ENCODE results near the gene TCF7.

Gene TCF7

GRCh38 chr5:134114886-134115805, 665 bp downstream of the TCF7 start:
- DNase-seq, result peak; percentile 78 to 82

DNA sequence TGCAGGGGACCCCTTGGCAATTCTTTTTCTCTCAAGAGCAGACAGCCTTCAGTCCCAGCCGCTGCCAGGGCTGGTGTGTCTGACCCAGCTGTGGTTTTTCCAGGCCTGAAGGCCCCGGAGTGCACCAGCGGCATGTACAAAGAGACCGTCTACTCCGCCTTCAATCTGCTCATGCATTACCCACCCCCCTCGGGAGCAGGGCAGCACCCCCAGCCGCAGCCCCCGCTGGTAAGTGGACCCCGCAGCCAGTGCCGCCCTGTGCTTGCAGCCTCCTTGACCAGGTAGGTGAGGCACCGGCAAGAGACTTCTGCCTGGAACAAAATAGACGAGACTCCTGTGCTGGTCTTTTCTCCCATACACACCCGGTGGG, 1.3 kb downstream of the TCF7 start:
- no peak for DNase-seq

DNA sequence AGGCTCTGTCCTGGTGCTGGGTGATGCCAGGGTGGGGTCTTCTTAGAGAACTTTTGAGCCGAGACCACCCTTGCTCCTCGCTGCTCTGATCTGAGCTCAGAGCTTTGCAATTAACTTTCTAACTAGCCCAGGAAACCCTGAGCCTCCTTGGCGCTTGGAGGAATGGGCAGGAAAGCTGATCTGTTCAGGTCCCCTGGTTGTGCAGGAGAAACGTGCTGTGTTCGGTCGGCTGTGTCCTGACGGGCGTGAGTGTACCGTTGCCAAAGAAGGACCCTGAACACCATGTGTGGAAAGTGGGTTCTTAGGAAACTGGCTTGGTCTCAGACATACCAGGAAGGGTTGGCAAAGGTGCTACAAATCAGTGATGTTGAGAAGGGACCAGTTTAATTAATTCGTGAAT, 1.8 kb downstream of the TCF7 start:
- no peak for DNase-seq

GRCh38 chr5:134116789-134117761, 2.6 kb downstream of the TCF7 start:
- DNase-seq, result no peak

DNA sequence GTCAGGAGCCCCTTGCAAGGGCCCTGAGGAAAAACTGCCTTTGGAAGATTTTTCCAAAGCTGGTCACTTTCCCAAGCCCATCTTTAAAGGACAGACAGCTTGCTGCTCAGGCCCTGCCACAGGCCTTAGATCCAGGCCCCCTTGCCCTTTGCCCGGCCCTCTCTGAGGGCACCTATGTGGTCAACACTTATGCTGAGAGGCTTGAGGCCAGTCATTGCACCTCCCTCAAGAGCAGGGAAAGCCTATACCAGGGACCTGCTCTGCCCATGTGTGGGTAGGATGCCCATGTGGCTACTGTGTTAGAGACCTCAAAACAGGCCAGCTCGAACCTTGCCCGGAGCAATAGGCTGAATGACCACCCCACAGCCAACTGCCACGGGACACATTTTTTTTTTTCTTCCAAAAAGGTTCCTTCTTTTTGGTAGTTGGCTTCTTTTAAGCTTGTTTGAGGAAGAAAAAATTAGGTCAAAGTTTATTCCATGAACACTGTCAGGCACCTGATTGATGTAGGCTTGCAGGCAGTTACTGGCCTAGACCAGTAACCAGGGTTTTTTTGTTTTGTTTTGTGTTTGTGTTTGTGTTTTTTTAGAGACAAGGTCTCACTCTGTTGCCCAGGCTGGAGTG, 3.8 kb downstream of the TCF7 start:
- no peak for DNase-seq

GRCh38 chr5:134119720-134120119, 5.2 kb downstream of the TCF7 start:
- DNase-seq, result no peak

DNA sequence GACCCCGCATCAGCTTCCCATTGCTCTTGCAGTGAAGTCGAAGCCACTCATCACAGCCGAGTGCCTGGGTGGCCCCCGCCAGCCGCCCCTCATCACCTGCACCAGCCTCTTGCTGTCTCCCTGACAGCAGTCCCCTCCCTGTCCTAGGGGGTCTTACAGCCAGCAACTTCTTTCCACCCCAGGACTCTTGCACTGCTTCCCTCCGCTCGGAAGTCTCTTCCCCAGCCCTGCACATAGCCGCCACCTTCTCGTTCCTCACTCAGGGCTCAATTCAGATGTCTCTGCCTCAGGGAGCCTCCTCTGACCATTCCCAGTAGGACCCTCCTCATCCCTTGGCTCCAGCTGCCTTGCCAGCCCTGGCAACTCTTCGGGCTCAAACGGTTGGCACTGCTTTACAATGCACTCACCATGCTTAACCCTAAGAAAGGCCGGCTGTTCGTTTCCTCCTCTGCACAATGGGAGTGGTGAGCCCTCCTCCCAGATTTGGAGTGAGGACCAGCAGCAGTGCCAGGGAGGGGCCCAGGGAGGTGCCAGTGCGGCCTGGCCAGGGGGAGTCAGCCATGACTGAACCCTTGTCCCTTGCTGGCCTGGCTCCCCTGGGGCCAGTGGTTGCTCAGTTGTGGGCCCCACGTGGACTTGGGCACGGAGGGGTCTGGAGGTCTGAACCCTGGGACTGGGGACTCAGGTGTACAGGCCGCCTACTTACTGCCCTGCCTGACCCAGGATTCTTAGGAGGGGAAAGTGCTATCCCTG, 6.1 kb downstream of the TCF7 start:
- no peak for DNase-seq

GRCh38 chr5:134122530-134122929, 8.0 kb downstream of the TCF7 start:
- no peak for DNase-seq

DNA sequence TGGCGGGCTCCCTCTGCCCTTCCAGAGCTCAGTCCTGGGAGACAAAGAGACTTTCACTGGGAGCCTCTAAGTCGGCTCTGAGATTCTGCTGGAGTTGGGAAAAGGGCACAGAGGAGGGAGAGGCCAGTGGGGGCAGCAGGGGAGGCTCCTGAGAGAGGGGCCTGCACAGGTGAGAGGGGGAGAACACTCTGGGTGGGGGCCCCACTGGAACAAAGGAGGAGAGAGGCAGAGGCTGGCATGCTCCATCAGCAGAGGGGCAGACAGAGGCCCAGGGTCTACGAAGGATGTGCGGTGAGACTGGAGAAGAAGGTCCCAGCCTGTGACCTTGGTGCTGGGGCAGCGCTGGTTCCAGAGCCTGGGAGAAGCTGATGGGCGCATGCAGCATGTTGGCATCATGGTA, 8.9 kb downstream of the TCF7 start:
- DNase-seq, result no peak

DNA sequence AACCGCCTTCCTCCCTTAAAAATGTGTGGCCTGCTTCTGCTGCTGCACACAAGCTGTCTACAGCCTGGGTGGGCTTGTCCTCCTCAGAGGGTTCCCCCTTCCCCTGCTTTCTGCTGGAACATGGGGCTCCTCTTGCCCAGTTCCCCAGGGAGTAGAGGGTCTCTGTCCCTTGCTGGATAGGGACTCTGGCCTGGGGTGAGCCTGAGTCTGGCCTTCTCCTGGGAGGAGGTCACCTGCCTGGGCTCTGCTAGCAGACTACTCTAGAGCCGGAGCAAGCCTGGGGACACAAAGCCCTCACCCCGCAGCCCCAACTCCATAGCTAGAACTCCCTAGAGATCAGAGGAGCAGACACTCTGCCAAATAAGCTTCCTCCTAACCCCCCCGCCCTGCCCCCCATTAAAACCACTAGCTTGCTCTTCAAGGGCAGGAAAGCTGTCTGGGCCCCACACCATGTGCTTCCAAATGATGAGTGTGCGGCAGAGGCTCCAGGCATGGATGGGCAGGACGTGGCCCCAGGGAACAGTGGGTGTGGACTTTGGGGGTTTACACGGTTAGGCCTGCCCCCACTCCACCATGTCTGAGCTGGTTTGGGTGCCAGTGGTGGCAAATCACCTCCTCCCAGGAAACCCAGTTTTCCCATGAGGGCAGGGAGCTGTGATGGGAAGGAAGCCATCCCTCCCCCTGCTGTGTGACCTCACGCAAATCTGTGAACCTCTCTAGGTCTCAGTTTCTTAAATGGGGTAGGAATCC, 10.0 kb downstream of the TCF7 start:
- DNase-seq, result peak in 1 of 2 experiments; percentile 39

DNA sequence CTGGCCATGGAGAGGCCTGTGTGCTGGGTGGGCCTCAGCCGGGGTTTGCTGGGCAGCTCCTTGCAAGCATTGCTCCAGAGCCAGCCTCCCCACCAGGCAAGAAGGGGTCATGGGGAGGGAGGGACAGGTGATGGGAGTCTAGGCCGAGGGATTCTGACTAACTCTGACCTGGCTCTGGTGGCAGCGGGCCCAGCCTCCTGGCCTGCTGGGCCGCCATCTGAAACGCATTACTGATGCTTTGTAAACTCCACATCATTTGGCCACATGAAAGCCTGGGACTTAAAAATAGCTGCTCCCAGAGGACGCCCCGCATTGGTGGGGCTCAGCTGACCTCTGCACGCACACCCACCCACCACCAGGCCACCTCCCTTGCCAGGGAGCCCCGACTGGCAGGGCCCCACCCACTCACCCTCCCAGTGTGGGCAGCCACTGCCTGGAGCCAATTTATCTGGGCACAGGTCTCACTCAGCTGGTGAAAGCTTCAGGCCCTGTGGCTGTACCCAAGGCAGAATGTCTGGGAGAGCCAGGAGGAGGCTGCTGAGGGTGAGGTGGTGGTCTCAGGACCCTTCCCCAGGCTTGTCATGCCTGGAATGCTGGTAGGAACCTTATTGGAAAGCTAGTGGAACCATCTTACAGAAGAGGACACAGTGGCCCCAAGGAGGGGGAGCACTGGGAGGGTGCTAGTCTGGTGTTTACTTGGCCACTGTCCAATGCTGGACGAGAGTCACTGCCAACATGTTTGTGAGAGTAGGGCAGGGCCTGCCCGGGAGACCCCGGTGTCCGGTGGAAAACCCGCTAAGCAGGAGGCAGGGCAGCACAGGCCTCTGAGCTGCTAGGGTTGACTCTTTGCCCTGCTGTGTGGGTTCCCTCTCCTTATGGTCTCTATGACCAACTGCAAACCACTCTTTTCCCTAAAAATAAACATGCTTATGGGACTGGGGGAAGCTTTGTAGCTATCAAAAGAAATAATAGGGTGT, 10.8 kb downstream of the TCF7 start:
- peak in 1 of 2 experiments; percentile 40 for DNase-seq

GRCh38 chr5:134127376-134127861, 12.9 kb downstream of the TCF7 start:
- peak; percentile 56 to 68 for DNase-seq

DNA sequence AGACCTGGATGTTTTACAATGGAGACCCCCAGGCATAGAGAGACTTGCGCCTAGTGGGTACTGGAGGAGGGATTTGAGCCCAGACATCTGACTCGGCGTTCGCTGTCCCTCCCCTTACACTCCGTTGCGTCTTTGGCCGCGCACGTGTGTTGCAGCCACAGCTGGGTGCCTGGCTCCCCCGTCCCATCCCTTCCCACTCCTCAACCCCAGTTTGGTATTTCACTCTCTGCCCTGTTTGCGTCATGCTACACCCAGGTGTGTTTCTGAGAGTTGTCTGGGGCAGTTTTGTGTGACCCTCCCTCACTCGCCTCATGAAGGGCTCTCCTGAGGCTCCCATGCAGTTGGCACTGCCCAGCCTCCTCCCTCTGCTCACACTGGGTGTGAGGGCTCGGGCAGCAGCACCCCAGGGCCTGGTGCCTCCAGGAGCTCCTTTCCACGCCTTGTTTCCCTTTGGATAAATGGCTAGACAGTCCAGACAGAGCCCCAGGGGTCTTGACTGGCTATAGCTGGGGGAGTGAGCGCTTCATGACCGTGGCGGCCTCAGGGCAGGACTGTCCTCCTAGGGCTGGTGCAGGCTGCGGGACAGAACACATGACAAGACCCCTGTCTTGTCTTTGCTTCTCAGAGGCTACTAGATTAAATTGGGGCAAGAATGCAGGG, 13.6 kb downstream of the TCF7 start:
- DNase-seq, result peak in 1 of 2 experiments; percentile 33

DNA sequence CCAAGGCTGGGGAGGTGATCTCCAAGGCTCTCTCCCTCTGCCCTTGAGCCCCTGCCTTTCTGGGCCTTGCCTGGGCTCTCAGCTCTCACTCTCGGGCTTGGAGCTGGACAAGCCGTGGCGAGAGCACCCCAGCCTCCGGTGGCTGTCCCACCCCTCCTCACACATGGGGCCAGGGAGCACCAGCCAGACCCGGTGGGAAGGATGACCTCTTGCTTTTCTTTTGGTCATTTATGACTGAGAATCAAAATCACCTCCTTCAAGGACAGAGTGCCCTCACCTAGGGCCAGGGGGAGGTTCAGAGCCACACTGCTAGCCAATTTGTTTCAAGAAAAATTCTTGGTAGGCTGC, 14.1 kb downstream of the TCF7 start:
- DNase-seq, result no peak

GRCh38 chr5:134129411-134130238, 15.1 kb downstream of the TCF7 start:
- no peak for DNase-seq

DNA sequence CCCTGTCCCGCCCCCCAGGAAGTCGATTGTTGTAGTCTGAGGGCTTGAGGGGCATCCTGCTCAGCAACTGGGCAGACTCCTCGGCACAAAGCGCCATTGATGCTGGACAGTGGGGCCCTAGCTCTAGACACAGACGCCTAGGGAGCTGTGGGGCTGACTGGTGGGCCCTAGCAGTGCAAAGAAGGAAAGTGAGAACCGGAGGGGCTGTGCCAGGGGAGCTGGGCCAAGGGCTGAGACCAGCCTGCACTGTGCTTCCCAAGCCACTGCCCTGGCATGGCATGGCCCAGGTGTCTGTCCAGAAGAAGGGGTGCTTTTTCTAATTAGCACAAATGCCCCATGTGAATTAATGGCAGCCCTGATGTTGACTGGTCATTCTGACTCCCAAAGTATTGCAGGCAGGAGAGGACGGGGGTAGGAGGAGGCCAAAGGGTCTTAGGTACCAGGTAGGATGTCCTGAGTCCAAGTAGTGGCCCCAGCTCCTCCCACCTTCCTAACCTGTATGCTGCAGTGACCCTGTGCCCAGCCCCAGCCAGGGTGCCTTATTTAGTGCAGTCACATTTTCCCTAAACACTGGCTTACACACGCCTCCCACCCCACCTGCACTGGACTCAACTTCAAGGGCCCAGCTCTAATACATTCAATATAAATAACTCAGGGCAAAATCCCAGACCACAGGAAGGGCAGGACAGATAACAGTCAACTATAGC, 15.9 kb downstream of the TCF7 start:
- DNase-seq, result no peak

DNA sequence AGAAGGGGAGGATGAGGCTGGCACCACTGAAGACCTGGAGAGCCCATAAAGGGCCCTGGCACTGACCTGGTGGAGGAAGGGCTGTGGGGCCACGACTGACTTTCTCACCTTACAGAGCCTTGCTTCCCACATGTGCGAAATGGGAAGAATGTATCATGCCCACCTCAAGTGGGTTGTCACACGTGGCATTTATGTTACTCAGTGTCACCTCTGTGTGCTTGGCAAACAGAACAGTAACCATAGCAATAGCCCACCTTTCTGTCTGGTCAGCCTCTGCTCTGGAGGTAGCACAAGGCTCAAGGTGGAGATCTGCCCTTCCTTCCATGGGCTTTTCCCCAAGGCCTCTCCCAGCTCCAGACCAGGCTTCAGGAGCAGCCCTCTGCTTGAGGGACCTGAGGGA, 16.7 kb downstream of the TCF7 start:
- DNase-seq, result no peak
